ENCODE results near the gene THBS2.
"Not testable (repeated sequence)": the region's sequence is repeated elsewhere in the genome, so short reads cannot be mapped to it uniquely, and the experiment has no call there.

THBS2 gene

DNA sequence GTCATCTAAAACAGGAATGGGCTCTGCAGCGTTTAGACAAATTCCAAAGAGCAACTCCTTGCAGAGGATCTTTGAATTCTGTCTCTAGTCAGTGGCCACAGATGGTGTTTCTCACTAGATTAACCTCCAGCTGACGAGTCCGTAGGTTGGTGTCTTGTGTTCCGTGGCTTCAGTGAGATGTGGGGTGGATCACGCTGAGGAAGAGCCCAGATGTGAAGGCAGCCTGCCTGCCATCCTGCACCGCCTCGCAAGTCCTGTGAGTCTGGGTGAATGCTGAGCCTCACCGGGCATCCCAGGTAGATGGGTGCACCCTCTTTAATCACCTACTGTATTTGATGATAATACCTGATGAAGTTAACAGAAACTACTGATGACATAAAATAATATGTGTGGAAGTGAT, 70.4 kb downstream of the THBS2 start:
- DNase-seq (ENCODE audit: low read depth) = no peak

DNA sequence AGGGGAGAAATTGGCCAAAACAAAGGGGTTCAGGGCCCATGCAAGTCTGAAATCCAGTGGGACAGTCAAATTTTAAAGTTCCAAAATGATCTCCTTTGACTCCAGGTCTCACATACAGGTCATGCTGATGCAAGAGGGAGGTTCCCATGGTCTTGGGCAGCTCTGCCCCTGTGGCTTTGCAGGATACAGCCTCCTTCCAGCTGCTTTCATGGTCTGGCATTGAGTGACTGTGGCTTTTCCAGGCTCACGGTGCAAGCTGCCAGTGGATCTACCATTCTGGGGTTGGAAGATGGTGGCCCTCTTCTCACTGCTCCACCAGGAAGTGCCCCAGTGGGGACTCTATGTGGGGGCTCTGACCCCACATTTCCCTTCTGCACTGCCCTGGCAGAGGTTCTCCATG, 73.8 kb downstream of the THBS2 start:
- not testable (repeated sequence) for DNase-seq (ENCODE audit: low read depth)

DNA sequence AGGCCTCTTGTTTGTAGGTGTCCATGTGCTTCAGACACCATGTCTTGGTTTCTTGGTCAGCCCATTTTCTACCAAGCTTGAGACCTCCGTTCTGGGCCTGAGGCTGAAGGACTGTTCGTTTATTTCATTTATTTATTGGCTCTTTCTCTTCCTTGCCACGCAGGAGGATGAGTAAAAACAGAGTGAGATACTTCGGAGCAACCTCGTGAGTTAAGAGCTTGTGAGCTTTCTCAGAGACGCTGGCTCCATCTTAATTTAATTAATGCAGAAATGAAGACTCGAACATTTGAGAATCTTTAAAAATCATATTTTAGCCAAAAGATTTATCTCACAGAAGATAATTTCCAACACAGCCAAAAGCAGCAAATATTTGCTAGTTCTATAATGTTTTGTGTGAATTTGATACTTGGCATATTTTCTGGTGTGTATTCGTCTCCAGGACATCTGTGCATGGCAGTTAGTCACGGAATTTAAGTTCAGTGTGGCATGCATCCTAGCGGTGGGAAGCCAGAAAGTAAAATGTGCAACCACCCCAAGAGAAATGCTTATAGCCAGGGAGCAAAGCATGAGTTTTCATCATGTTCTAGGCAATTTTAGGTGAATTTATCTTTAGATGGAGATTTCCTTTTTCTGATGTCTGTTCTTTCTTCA, 76.0 kb downstream of the THBS2 start:
- no peak for DNase-seq (ENCODE audit: low read depth)

DNA sequence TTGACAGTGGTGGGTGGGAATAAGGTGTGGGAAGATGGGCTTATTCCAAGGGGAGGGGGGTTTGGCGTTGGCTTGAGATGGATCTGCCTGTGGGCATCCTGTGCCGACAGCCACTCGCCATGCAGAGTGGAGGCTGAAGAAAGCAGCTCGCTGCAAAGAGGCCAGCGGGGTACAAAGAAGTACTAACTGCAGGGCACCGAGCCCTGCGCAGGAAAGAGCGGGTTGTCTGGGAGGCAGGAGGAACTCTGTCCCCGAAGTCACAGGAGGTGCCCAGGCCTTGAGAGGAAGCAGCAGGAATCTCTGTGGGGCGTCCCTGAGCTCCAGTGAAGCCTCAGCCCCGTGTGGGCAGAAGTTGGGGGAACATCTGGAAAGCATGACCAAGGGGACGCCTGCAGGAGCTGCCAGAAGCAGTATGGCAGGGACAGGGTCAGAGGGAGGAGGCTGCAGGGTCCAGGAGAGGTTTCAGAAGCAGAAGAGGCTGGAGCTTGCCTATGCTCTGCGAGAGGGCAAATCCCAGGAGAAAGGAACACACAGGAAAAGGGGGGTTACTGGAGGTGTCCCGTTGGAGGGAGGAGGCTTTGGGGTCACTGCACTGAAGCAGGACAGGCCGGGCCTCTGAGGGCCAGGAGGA, 77.2 kb downstream of the THBS2 start:
- DNase-seq (ENCODE audit: low read depth) = no peak

DNA sequence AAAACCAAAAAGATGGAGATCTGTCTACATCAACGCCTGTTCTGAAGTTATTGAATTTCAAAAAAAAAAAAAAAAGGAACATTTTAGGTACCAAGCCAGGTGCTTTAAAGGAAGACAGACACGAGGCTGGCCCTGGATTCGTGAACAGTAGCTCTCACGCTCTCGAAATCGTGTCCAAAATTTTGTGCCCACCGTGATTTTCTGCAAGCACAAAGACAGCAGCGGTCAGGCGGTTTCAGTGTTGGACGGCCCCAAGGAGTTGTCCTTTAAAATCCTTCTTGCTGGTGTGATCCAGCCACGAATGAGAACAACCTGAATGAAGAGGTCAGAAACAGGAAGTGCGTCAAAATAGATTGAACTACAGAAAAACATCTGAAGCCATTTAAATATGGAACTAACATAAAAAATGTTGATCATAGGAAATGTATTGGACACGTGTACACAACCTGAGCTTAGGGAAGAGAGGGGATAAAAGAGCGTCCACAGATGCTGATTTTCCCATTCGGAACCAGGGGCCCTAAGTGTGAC, 78.2 kb downstream of the THBS2 start:
- no peak for DNase-seq (ENCODE audit: low read depth)

DNA sequence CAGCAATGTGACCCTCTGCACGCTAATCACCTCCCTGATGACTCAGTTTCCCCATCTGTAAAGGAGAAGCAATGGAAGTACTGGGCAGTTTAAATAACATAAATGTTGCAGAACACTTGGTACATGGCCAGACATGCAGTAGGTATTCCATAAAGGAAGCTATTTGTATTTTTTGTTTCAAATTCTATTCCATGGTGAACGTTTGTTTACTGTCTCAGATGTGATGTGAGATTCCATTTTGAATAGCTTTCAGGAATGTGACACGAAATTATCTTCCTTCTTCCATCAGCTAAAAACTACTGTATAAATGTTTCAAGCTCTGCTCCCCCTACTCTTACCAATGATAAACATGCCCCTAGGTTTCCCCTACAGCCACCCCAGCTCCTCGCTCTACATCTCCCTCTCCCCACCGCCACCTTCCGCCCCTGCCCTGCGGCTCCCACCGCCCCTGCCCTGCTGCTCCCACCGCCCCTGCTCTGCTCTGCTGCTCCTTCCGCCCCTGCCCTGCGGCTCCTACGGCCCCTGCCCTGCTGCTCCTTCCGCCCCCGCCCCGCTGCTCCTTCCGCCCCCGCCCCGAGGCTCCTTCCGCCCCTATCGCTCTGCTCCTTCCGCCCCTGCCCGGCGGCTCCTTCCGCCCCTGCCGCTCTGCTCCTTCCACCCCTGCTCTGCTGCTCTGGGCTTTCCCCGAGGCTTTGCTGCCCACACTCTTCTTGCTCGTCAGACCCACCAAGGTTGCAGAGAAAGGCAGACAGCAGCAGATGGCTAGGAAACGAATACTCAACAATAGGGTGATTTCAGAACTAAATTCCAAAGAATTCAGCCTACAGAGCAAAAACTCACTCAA, 78.9 kb downstream of the THBS2 start:
- no peak for DNase-seq (ENCODE audit: low read depth)

DNA sequence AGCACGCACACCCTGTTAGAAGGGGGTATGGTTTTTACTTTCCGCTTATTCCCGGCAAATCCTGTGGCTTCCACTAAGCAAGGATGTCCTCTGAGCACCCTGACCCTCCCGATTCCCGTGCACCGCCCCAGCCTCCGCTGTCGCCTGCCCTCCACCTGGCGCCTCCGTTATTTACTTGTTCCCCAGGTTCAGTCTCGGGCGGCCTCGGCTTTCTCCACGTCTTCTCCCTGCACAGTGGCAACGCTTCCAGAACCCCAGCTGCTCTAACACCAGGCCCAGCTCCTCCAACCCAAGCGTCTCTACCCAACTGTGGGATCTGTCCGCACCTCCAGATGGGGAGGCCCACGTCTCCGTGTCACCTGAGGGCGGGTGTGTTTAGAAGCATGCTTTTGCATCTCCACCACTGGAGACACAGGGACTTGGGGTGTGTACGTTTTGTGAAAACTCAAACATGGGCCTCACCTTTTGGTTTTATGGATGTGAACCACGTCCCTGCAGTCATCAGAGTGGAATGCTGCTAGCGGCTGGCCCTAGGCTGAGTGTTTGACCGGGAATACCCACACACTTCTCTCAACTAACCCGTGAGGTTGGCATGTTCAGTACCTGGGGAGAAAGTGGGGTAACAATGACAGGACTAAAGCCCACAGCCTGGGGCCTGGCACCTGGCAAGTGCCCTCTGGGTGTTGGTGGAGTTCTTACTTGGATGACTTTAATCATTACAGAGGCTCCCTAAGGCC, 79.9 kb downstream of the THBS2 start:
- DNase-seq (ENCODE audit: low read depth) = no peak

DNA sequence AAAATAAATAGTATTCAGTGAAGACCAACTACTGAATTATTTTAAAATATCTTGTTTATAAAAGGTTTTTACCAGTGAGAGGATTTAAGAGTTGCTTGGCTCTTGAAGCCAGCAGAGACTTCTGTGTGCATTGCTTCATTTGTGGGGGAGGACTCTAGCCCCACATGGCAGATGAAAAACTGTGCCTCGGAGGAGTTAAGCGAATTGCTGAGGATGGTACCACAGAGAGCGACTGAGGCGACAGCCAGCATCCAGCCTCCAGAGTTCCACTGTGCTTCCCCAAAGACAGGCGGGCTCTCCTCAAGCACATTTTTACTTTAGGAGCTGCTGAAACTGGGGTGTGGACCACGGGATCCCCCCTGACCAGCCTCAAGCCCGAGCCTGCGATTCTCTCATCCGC, 80.7 kb downstream of the THBS2 start:
- DNase-seq (ENCODE audit: low read depth) = no peak

DNA sequence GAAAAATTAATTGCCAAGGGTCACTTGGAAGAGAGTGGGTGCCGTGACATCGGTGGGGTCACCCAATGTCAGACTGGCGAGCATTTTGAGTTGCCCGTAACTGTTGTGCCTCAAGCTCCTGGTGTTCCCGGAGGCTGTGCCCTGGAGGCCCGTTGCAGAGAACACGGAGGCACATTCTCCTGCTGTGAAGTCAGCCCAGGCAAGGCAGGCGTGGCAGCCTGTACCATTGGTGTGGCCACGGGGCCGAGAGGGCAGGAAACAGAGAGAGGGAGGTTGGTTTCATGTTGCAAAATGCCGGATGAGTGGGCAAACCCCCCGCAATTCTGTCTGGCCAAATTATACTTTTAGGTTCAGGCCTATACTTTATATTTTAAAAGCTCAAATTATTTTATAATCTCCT, 81.2 kb downstream of the THBS2 start:
- no peak for DNase-seq (ENCODE audit: low read depth)

DNA sequence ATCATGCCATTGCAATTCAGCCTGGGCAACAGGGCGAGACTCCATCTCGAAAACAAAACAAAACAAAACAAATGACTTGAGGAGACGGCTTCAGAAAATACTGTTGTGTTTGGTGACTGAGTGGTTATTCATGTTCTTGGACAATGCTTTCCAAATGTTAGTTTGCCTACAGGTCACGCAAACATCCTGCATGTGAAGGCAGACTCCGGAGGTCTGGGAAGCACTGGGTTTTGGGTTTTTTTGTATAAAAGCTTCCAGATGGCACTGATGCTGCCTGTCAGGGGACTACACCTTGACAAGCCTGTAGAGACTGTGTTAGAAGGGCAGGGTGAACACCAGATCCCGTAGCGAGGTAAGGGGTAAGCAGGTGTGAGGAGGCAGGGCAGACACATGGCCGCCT, 81.7 kb downstream of the THBS2 start:
- no peak for DNase-seq (ENCODE audit: low read depth)

DNA sequence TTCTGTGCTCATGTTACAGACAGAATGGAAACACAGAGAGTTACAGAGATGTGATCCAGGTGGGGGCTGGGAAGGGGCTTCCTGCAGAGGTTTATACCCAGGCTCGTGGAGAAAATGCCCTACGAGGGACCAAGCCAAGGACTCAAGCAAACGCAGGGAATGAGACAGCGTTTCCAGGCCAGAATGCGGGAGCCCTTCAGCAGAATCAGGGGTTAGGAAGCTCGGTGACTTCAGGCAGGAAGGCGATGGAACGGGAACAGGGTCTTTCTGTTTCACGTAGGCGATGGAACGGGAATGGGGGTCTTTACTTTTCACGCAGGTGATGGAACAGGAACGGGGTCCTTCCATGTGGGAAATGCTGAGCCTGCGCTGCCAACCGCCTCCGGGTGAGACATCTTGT, 82.6 kb downstream of the THBS2 start:
- no peak for DNase-seq (ENCODE audit: low read depth)

DNA sequence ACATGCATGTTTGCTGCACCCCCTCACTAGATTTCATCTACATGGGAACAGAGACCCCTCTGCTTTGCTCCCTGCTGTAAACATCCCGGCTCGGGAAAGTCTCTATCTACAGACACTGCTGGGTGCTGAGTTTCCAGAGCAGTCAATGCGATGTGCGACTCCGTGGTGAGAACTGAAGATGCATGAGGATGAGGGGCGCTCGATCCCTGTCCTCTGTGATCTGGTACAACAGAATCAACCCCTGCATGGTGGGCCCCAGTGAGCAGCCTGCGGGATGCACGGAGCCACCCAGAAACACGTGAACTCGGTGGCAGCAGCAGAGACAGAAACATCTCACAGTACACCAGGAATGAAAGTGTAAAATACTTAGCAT, 83.1 kb downstream of the THBS2 start:
- DNase-seq (ENCODE audit: low read depth) = no peak

DNA sequence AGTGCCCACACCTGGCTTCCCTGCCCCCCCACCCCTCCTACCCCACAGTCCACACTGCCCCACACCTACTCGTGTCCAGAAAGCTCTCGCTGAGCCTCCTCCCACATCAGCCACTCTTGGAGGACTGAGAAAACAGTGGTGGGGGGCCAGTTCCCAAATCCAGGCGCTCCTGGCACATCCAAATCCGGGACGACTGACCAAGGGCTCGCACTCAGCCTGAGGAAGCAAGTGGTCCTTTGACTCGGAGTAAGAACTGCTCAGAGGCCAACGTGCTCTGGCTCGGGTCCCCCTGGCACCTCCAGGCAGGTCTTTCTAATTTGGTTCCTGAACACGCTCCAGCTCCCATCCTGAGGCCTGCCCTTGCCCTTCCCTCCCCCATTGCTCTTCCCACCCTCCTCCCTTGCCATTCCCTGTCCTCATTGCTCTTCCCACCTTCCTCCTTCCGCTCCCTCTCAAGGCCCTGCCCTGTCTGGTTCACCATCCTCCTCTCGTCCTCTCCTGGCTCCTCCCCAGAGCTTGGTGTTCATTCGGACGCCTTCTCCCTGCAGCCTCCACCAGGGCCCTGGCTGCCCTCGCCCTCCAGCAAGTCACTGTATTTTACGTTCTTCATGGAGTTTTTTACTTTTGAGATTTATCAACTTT, 83.6 kb downstream of the THBS2 start:
- no peak for DNase-seq (ENCODE audit: low read depth)

DNA sequence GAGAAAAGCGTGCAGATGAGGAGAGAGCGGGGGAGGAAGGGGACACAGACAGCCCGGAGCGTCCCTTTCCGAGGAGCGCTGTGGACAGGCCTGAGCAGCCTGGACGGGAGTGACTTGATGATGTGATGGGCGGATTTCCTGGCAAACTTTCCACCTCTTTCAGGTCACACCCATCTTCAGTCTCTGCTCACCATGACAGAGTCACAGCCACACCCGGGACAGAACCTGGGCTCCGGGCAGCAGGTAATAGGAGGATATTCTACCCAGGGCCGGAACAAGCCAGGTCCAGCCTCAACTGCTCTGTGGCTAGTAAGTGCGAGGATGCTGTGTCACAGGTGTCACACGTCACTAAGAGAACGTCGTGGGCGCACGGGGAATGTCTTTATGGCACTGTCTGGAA, 84.3 kb downstream of the THBS2 start:
- DNase-seq (ENCODE audit: low read depth) = no peak

DNA sequence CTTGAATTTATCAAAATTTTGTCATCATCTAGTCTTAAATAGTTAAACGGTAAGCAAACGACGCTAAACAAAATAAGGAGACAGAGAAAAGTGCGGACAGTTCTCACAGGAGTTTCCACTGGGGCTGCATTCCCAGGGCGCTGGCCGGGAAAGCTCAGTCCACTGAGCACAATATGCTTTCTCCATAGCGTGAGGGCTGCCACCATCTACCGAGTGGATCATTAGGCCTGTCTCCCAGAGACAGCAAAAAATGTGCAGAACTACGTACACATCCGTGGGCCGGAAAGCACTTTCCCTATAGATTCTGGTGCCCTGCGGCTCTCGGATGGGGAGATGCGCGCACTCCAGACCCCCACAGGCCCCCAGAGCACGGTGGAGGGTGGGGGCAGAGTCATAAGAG, 84.9 kb downstream of the THBS2 start:
- DNase-seq (ENCODE audit: low read depth) = no peak

DNA sequence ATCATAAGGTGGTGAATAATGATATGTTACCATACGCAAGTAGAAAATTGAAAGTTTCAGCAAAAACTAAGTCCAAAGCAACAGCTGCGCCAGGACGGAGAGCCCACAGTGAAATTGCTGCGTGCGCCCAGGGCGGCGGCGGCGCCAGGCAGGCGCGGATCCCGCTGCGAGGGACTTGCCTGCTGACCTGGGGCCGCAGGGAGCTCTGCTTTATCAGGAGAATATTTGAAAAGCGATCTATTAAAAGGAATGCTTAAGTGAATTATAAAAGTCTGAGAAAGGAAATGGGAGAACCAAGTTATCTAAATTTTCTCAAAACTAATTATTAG, 85.4 kb downstream of the THBS2 start:
- DNase-seq (ENCODE audit: low read depth) = no peak

DNA sequence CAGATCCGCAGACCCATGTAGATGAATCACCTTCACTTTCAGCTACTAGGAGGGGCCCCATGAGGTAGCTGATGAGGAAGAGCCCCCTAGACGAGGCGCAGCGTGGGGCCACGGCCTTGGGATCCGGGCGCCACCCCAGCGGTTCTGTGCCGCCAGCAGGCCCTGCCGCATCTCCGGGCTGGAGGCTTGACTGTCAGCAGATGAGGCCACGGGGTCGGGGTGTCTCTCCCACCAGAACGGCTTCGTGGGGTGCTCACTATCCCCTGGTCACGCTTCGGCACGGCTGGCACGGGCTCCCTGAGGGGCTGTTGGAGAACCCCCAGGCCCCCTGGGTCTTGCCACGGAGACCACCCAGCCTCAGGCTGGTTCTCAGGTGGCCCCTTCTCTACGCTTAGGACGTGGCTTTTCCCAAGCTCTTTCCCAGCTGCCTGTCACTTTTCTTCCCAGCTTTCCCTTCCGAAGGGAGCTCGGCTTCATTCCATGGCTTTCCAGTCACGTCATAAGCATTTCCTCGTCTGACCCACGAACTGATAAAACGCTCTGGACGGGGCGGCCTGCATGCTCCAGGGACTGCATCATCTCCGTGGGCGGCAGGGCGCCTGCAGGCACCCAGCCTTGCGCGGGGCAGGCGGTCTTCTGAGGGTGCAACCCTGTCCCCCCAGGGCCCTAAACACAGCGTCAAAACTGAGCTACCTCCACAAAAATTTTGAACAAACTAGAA, 85.9 kb downstream of the THBS2 start:
- no peak for DNase-seq (ENCODE audit: low read depth)

DNA sequence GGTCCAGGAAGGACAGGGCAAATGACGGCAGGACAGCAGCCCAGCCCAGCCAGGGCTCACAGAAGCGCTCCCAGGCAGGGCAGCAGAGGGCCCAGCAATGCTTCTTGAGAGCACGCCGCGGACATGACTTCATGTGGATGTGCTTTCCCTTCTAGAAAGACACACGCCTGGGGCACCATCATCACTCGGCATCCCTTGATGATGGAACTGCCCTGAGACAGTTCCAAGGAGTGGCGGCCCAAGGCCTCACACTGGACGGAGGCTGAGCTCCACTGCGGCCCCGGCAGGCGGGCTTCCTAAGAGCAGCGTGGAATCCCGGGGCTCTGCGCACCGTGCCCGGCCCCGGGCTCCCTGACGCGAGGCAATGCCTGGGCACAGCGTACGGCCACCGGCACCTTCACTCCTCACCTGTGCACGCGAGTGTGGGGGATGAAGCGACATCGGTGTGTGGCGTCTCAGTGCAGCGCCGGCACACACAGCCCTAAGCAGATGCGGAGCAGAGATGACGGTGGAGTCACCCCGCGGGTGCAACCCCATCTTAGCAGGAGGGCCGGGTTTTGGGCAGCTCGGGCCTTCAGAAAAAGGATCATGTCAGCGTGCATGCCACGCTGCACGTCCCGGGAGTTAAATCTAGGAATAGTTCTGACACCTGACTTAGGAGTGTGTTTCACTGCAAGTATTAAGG, 86.6 kb downstream of the THBS2 start:
- DNase-seq (ENCODE audit: low read depth) = no peak
